Glutamatergic neuron (in vitro differentiated cells): ENCODE measurements around the gene NGEF. TPM values are rescaled to one million over a fixed set of nuclear protein-coding genes. Genes with fewer than 3 reads are reported as not detected.

ENCODE experiments used
- DNase-seq: peaks from one replicate; pipeline ENCODE4 v3.0.0; 2022
- H3K27ac Mint-ChIP-seq: one replicate; pipeline ENCODE4 v1.8.0; 2020; ENCODE audit warnings: mild to moderate bottlenecking, mixed read lengths, inconsistent platforms; ENCODE audit not compliant: unreplicated experiment
- H3K27me3 Mint-ChIP-seq: one replicate; pipeline ENCODE4 v1.8.0; 2020; ENCODE audit warnings: mild to moderate bottlenecking, moderate library complexity, mixed read lengths, inconsistent platforms; ENCODE audit not compliant: unreplicated experiment
- H3K36me3 Mint-ChIP-seq: one replicate; pipeline ENCODE4 v1.8.0; 2020; ENCODE audit warnings: mild to moderate bottlenecking, mixed read lengths, inconsistent platforms; ENCODE audit not compliant: unreplicated experiment
- H3K4me1 Mint-ChIP-seq: one replicate; pipeline ENCODE4 v1.8.0; 2020; ENCODE audit warnings: mild to moderate bottlenecking, low read depth, mixed read lengths, inconsistent platforms; ENCODE audit not compliant: unreplicated experiment
- H3K4me3 Mint-ChIP-seq: one replicate; pipeline ENCODE4 v1.8.0; 2020; ENCODE audit warnings: mild to moderate bottlenecking, mixed read lengths, inconsistent platforms; ENCODE audit not compliant: unreplicated experiment
- H3K9me3 Mint-ChIP-seq: one replicate; pipeline ENCODE4 v1.8.0; 2020; ENCODE audit warnings: mild to moderate bottlenecking, moderate library complexity, mixed read lengths, inconsistent platforms; ENCODE audit not compliant: unreplicated experiment
- total RNA-seq: library from RNA; stranded (reverse); fragmentation: NEBNext Ultra II Directional; extraction: Animal tissue kit (Norgen Biotek cat#: 25700); gene quantifications from one replicate; pipeline ENCODE4 v1.2.1, GENCODE V29; 2021; ENCODE audit not compliant: unreplicated experiment
- TF ChIP-seq, protein P1 (sequence below): fragments of 200-600 bp; sonication (generic); IDR thresholded peaks from one replicate; pipeline ENCODE4 v1.5.0; 2021; ENCODE audit not compliant: partially characterized antibody, unreplicated experiment

NGEF gene
- total RNA-seq, 1 donor from 2014 or later = 7.2 TPM

DNA sequence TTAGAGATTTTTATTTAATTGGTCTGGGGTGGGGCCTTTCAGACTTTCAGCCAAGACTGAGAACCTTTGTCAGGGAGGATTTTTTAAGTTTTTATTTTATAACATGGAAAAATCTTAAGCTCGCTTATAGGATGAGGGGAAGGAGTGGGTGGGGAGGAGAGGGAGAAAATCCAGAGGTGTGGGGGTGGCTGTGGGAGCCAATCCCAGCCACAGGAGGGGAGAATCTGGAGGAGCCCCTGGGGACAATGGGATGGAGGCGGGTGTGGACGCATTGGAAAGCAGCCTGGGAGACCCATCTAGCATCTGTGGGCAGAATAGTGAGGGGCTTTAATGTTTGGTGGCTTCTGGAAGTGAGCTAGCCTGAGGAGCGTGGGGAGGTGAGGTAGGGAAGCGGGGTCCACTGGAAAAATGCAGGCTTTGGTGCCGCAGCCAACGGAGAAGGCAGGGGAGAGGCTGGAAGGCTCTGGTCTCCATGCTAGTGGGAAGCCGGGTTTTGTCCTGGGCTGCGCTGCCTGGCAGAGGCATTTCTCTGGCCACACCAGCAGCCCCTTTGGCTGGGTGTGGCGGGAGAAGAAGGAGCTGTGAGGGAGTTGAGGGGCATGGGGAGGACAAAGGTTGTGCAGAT, 35.6 kb upstream of the NGEF start:
- TF ChIP-seq, protein P1, sequence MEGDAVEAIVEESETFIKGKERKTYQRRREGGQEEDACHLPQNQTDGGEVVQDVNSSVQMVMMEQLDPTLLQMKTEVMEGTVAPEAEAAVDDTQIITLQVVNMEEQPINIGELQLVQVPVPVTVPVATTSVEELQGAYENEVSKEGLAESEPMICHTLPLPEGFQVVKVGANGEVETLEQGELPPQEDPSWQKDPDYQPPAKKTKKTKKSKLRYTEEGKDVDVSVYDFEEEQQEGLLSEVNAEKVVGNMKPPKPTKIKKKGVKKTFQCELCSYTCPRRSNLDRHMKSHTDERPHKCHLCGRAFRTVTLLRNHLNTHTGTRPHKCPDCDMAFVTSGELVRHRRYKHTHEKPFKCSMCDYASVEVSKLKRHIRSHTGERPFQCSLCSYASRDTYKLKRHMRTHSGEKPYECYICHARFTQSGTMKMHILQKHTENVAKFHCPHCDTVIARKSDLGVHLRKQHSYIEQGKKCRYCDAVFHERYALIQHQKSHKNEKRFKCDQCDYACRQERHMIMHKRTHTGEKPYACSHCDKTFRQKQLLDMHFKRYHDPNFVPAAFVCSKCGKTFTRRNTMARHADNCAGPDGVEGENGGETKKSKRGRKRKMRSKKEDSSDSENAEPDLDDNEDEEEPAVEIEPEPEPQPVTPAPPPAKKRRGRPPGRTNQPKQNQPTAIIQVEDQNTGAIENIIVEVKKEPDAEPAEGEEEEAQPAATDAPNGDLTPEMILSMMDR = no peak
- Mint-ChIP-seq H3K9me3 (peaks cover 2% of the 10 kb centered on the region), H3K4me1 (peaks cover 4% of the 10 kb centered on the region), H3K27ac (no peak overlapping the region), H3K4me3 (no peak overlapping the region), H3K27me3 (peaks cover 8% of the 10 kb centered on the region), H3K36me3 (no peaks in the 10 kb centered on the region)
- no peak for DNase-seq

DNA sequence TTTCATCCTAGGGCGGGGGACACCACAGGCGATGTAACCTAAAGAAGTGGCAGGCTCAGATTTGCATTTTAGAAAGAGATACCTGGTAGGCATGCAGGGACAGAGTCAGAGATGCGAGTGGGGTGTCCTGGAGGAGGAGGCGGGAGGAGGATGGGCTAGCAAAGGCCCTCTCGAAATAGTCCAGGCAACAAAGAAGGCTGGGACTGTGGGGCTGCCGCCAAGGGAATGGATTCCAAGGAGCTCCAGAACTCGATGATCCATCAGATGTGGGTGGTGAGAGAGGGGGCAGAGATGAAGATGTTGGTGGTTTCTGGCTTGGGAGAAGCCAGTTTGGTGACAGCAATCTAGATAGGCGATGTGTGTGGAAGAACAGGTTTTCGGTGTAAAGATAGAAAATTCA, 34.6 kb upstream of the NGEF start:
- H3K27ac Mint-ChIP-seq = no peak overlapping the region
- no peak overlapping the region for H3K4me3 Mint-ChIP-seq
- DNase-seq = no peak

DNA sequence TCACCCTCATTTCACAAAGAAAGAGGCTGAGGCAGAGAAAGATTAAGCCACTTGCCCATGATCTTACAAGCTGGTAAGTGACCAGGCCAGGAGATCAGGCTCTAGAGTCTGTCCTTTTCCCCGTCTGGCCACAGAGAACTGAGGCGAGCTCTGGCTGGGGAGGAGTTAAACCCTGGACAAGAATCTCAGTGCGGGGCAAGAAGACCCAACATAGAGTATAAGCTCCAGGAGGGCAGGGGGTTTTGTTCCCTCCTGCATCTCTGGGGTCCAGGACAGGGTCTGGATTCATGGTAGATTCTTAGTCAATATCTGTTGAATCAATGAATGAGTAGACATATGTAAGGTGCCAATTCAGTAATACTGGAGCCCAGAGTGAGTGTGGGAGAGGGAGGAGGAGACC, 34.1 kb upstream of the NGEF start:
- TF ChIP-seq, protein P1 = no peak
- no peak for DNase-seq
- Mint-ChIP-seq H3K27me3 (peaks cover 9% of the 10 kb centered on the region), H3K27ac (no peak overlapping the region), H3K4me1 (peaks cover 4% of the 10 kb centered on the region), H3K4me3 (no peak overlapping the region), H3K36me3 (no peaks in the 10 kb centered on the region), H3K9me3 (peaks cover 2% of the 10 kb centered on the region)

More for the DNA sequence above, 34.6 kb upstream of the NGEF start:
- peaks cover 9% of the 10 kb centered on the region for H3K27me3 Mint-ChIP-seq
- TF ChIP-seq, protein P1 = no peak
- no peaks in the 10 kb centered on the region for H3K36me3 Mint-ChIP-seq
- H3K4me1 Mint-ChIP-seq = peaks cover 4% of the 10 kb centered on the region
- peaks cover 2% of the 10 kb centered on the region for H3K9me3 Mint-ChIP-seq

DNA sequence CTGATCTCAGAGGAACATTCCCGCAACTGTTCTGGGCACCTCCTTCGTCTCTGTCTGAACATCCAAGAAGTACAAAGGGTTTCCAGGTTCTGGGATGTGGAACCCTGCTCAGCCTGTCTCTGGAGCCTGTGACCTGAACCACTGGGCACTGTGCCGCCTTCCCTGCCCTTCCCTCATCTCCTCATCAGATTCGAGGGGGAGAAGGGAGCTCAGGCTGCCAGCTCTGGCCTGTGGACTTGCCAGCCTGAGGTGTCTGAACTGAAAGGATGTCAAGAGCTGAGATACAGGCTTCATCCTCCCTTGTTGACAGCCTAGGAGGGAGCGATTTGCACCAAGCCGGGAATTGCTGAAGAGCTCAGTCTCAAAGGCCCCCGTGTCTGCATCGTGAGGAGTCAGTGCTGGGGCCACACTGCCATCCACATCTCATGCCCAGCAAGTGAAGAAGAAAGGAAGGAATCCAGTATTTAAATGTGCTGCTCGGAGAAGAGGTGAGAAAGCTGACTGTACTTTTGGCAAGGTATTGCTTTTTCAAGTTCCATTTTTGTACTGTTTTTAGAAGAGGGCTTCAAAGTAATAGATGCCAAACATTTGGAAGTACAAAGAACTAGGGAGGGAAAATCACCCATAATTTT, 32.0 kb upstream of the NGEF start:
- Mint-ChIP-seq H3K27ac (no peak overlapping the region), H3K4me3 (no peak overlapping the region), H3K27me3 (peaks cover 6% of the 10 kb centered on the region), H3K36me3 (no peaks in the 10 kb centered on the region), H3K4me1 (peaks cover 2% of the 10 kb centered on the region), H3K9me3 (no peaks in the 10 kb centered on the region)
- no peak for DNase-seq
- TF ChIP-seq, protein P1 = no peak

DNA sequence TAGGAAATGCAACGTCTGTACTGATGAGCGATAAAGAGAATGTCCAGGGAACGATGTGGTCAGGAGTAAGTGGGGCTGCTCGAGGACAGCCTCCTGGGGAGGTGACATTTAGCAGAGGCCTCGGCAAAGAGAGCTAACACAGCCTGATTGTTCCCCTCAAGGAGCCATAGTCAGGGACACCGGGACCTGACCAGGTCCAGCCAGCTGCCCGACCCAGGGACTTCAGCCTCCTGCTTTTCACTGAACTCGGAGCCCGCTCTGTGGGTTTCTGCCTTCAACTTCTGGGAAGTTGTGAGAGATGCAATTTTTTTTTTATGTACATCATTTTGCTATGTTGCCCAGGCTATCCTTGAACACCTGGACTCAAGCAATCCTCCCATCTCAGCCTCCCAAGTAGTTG, 29.5 kb upstream of the NGEF start:
- TF ChIP-seq, protein P1 = no peak
- Mint-ChIP-seq H3K4me1 (peaks cover 2% of the 10 kb centered on the region), H3K9me3 (no peaks in the 10 kb centered on the region), H3K27me3 (peaks cover 3% of the 10 kb centered on the region), H3K27ac (no peak overlapping the region), H3K4me3 (no peak overlapping the region), H3K36me3 (no peaks in the 10 kb centered on the region)
- no peak for DNase-seq
